Right kidney (tissue), 1 donor: ENCODE results near the gene HSDL1.
"Not testable (repeated sequence)": the region's sequence is repeated elsewhere in the genome, so short reads cannot be mapped to it uniquely, and the experiment has no call there.

Source experiments
- DNase-seq: peaks from one replicate; pipeline ENCODE4 v3.0.0-alpha.2; 2016

The HSDL1 gene

GRCh38 chr16:84139628-84140258 is 5.2 kb downstream of the HSDL1 start:
- no peak for DNase-seq

- peak; percentile 40 for DNase-seq
These were observed 6.0 kb downstream of the HSDL1 start for GRCh38 chr16:84138824-84139627.

- DNase-seq, result no peak
These were observed 6.5 kb downstream of the HSDL1 start for GRCh38 chr16:84138500-84138823.

GRCh38 chr16:84137769-84138357 is 7.1 kb downstream of the HSDL1 start:
- no peak for DNase-seq

GRCh38 chr16:84137287-84137686 is 7.7 kb downstream of the HSDL1 start:
- DNase-seq, result peak; percentile 43

- no peak for DNase-seq
These were observed 8.4 kb downstream of the HSDL1 start for GRCh38 chr16:84136331-84137125.

GRCh38 chr16:84132527-84133285 is 12.3 kb downstream of the HSDL1 start:
- no peak for DNase-seq

- DNase-seq, result no peak
These were observed 13.9 kb downstream of the HSDL1 start for GRCh38 chr16:84131117-84131516.

- DNase-seq, result no peak
These were observed 20.5 kb downstream of the HSDL1 start for GRCh38 chr16:84124257-84125073.

- DNase-seq, result no peak
These were observed 24.0 kb downstream of the HSDL1 start for GRCh38 chr16:84121007-84121406.

GRCh38 chr16:84120023-84120422 is 25.0 kb downstream of the HSDL1 start:
- no peak for DNase-seq

- no peak for DNase-seq
These were observed 25.6 kb downstream of the HSDL1 start for GRCh38 chr16:84119368-84119767.

- DNase-seq, result not testable (repeated sequence)
These were observed 26.7 kb downstream of the HSDL1 start for GRCh38 chr16:84118315-84118714.

- no peak for DNase-seq
These were observed 27.5 kb downstream of the HSDL1 start for GRCh38 chr16:84117494-84117843.

GRCh38 chr16:84116720-84117493 is 28.1 kb downstream of the HSDL1 start, which contains the start of gene MBTPS1:
MBTPS1 (minus strand) TSS chr16:84116942; CDS start chr16:84101783, 15,159 bp downstream.
- peak; percentile 94 for DNase-seq

GRCh38 chr16:84115919-84116719 is 28.9 kb downstream of the HSDL1 start:
- no peak for DNase-seq

- DNase-seq, result not testable (repeated sequence)
These were observed 33.0 kb downstream of the HSDL1 start for GRCh38 chr16:84111949-84112348.

GRCh38 chr16:84111525-84111924 is 33.5 kb downstream of the HSDL1 start:
- no peak for DNase-seq

GRCh38 chr16:84110527-84110926 is 34.5 kb downstream of the HSDL1 start:
- no peak for DNase-seq
